Lower lobe of right lung (tissue), 2 donors: ENCODE data around the gene HOXD1. TPM values are rescaled to one million over a fixed set of nuclear protein-coding genes. Genes with fewer than 3 reads are reported as not detected.

Source experiments
- ATAC-seq, 2 donors: fragments of 200-7000 bp; cut with Tn5 transposase; one replicate each; pipeline ENCODE4 v1.9.1; 2020 to 2022; ENCODE audit warnings: mild to moderate bottlenecking in 2 of 2, moderate library complexity in 2 of 2
- DNase-seq: peaks from one replicate; pipeline ENCODE4 v3.0.0-alpha.2; 2020
- H3K27ac ChIP-seq: fragments of 200-600 bp; one replicate; pipeline ENCODE4 v1.8.0; 2022
- H3K27me3 ChIP-seq: fragments of 200-600 bp; one replicate; pipeline ENCODE4 v1.8.0; 2022; ENCODE audit warnings: low read depth
- H3K36me3 ChIP-seq: fragments of 200-600 bp; one replicate; pipeline ENCODE4 v1.8.0; 2022; ENCODE audit warnings: mild to moderate bottlenecking
- H3K4me1 ChIP-seq: fragments of 200-600 bp; one replicate; pipeline ENCODE4 v1.8.0; 2022
- H3K4me3 ChIP-seq: fragments of 200-600 bp; one replicate; pipeline ENCODE4 v1.8.0; 2022; ENCODE audit warnings: mild to moderate bottlenecking
- H3K9me3 ChIP-seq: fragments of 200-600 bp; one replicate; pipeline ENCODE4 v1.8.0; 2022
- intact Hi-C: fragments of 100-400 bp; cut with DNase I; formaldehyde crosslinking; loops from one replicate; pipeline ENCODE4 v1.11.0; 2022
- total RNA-seq: library from RNA; stranded (reverse); fragmentation: NEBNext Ultra II Directional; extraction: Animal tissue kit (Norgen Biotek cat#: 25700); gene quantifications from one replicate; pipeline ENCODE4 v1.2.1, GENCODE V29; 2021
- TF ChIP-seq, protein P1 (sequence below): fragments of 200-600 bp; IDR thresholded peaks from one replicate; pipeline ENCODE4 v1.8.0; 2022; ENCODE audit warnings: antibody characterized with exemption, mild to moderate bottlenecking
- donor health status: DM: no; HTN: yes; CAD: no; lungs with severe emphysema.

The HOXD1 gene
- total RNA-seq, 1 donor from 2014 or later = 3.4 TPM

DNA sequence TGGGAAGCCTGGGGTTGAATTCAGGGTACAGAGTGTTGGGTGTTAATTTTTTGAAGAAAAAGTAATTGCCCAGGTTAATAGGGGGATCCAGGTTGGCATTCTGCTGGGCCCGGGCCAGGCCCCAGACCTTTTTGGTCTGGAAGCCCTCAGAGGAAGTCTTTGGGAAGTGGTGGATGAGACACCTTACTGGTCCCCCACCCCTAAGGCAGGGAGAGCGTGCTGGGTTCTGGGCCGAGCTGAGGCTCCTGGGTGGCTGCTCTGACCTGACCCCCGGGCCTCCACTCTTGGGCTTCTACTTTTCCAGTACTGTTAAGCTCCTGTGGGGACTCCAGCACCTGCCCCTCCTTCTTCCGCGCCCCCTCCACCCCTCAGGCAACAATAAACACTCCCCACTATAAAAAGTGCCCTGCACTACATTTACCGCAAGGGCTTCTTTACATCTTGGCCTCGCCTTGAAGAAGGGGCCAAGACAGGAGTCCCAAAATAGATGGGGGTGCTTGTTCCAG is 32.1 kb upstream of the HOXD1 start:
- ATAC-seq (no peak), DNase-seq (no peak)
- H3K36me3 ChIP-seq = no peaks in the 10 kb centered on the region
- TF ChIP-seq, protein P1, sequence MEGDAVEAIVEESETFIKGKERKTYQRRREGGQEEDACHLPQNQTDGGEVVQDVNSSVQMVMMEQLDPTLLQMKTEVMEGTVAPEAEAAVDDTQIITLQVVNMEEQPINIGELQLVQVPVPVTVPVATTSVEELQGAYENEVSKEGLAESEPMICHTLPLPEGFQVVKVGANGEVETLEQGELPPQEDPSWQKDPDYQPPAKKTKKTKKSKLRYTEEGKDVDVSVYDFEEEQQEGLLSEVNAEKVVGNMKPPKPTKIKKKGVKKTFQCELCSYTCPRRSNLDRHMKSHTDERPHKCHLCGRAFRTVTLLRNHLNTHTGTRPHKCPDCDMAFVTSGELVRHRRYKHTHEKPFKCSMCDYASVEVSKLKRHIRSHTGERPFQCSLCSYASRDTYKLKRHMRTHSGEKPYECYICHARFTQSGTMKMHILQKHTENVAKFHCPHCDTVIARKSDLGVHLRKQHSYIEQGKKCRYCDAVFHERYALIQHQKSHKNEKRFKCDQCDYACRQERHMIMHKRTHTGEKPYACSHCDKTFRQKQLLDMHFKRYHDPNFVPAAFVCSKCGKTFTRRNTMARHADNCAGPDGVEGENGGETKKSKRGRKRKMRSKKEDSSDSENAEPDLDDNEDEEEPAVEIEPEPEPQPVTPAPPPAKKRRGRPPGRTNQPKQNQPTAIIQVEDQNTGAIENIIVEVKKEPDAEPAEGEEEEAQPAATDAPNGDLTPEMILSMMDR = no peak
- peaks cover 100% of the 10 kb centered on the region for H3K27me3 ChIP-seq
- peaks cover 35% of the 10 kb centered on the region for H3K4me1 ChIP-seq
- H3K4me3 ChIP-seq = no peak overlapping the region
- H3K9me3 ChIP-seq = no peaks in the 10 kb centered on the region
- intact Hi-C loops = no loop called here
- no peak overlapping the region for H3K27ac ChIP-seq

DNA sequence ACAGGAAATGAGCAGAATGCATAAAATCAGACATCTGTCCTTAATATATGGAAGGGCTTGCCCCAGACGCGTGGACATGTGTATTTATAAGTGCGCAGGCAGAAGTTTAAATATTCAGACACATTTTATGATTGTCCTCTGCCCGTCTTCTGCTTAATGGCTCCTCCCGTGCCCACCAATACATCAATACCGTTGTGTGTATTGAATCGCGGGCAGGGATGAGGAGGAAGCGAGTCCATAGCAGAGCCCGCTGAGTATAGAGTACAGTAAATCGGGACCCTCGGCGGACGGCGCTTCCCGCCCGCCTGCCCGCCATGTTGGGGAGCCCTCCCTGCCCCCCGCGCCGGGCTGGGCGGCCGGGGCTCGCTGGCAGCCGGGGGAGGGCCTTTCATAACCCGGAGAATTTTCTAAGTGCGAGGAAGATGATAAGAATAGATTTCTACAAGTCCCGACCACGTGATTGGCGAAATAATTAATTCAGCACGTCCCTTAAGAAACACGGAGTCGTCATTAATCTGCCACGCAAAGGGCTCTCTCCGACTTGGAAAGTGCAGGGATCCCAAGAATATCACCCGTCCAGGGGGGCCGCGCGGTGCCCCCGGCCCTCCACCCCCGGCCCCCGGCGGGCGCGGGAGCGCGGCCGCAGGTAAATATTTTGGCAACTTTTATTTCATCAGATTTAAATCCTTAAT is 31.5 kb upstream of the HOXD1 start, which contains the start of gene HOXD3:
TSS of gene HOXD3 (plus strand) at position 501 of the 692 bp plus-strand sequence. CDS start 11,808 bp downstream, outside the sequence.
- no peak for DNase-seq
- no peak for ATAC-seq
- Histone ChIP-seq H3K4me1 (peaks cover 31% of the 10 kb centered on the region), H3K27me3 (peaks cover 100% of the 10 kb centered on the region), H3K4me3 (no peak within 1 kb of the TSS), H3K27ac (no peak within 1 kb of the TSS), H3K36me3 (no peaks in the 10 kb centered on the region), H3K9me3 (no peaks in the 10 kb centered on the region)
- intact Hi-C loops = no loop called here
- TF ChIP-seq, protein P1 = no peak

DNA sequence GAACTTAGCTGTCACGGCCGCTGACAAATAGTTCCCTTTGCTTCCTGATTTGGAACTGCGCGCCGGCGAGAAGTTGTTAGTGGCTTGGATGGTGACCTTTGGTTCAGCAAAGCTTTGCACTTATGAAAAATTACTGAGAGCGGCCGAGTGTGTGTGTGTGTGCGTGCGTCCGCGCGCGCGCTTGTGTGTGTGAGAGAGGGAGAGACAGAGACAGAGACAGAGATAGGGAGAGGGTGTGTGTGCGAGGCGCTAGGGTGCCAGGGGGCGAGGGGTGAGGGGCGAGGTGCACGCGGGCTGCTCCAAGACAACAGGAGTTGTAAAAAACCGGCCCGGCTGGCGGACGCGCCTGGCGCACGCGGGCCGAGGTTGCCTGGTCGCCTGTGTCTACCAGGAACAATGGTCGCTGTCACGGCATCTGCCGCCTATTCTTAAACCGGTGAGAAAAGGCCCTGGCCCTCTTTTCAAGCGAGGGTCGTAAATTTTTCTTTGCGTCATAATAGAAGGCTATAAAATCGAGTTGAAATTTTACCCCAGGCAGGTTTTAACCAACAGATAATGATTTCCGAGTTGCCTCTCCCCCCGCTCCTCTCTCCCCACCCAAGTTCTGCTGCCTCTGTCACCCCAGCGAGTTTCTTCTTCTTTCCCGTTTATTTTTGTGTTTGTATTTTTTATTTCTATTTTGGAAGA is 30.8 kb upstream of the HOXD1 start:
- peaks cover 100% of the 10 kb centered on the region for H3K27me3 ChIP-seq
- H3K27ac ChIP-seq = no peak overlapping the region
- ATAC-seq (no peak), DNase-seq (no peak)
- intact Hi-C loops = no loop called here
- H3K4me1 ChIP-seq = peaks cover 26% of the 10 kb centered on the region
- no peaks in the 10 kb centered on the region for H3K36me3 ChIP-seq
- H3K9me3 ChIP-seq = no peaks in the 10 kb centered on the region
- H3K4me3 ChIP-seq = no peak overlapping the region
- TF ChIP-seq, protein P1 = no peak

DNA sequence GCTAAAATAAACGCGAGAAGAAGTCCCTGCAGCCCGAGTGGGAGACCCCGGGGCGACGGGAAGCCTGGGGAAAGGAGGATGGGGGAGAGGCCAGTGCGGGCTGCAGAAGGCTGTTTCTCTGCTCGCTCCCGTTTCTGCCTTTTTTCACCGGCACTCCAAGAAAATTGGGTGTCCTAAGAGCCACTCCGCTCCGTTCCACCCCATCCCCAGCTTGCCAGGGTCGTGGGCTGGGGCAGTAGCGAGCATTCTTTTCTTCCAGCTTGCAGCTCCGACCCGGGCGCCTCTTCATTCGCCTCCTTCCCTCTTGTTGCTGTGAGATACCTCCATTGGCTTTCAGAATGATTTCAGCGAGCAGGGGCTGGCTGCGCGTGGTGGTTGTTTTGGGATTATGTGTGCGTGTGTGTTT is 30.3 kb upstream of the HOXD1 start:
- intact Hi-C loops = no loop called here
- no peak overlapping the region for H3K4me3 ChIP-seq
- H3K27me3 ChIP-seq = peaks cover 100% of the 10 kb centered on the region
- H3K27ac ChIP-seq = no peak overlapping the region
- ATAC-seq = no peak
- H3K4me1 ChIP-seq = peaks cover 26% of the 10 kb centered on the region
- no peak for DNase-seq
- TF ChIP-seq, protein P1 = no peak
- no peaks in the 10 kb centered on the region for H3K36me3 ChIP-seq
- no peaks in the 10 kb centered on the region for H3K9me3 ChIP-seq

DNA sequence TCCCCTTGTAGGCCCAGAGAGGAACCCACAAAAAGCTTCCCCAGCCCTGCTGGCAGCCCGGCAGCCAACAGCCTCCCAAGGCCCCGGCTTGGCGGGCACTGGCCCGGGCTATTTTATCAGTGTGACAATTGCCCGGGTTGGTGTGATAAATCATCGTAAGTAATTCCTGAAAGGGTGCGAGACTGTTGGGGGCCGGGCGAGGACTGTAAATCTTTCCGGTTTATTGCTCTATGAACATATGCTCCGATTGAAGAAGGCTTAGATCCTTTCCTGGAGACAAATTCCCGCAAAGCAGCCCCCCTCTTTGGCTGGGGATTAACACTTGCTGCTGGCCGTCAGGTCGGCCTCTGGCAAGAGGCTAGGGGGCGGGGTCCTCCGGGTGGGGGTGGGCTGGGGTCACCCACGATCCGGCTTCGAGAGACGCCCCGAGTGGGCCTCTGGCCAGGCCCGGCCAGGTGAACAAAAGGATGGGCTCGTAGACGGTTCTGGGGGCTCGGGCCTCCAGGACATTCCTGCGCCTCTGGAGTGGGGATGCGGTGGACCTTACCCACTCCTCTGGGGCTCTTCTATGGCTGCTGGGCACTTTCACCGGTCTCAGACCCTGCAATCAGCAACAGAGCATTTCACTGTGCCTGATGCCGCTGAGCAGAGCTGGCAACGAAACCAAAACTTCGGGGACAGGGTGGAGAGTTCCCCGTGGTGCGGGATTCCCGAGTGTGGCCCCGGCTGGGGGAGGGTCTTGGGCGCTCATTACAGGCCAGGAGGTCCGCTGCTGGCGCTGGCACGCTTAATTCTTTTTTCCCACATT is 29.4 kb upstream of the HOXD1 start:
- TF ChIP-seq, protein P1 = no peak
- peaks cover 26% of the 10 kb centered on the region for H3K4me1 ChIP-seq
- no peaks in the 10 kb centered on the region for H3K36me3 ChIP-seq
- peak in 1 of 2 donors; percentile 6 for ATAC-seq
- DNase-seq = no peak
- H3K27ac ChIP-seq = no peak overlapping the region
- peaks cover 100% of the 10 kb centered on the region for H3K27me3 ChIP-seq
- H3K4me3 ChIP-seq = no peak overlapping the region
- intact Hi-C loops = no loop called here
- H3K9me3 ChIP-seq = no peaks in the 10 kb centered on the region
